ENCODE data around the gene WFIKKN2. TPM values are rescaled to one million over a fixed set of nuclear protein-coding genes. Genes with fewer than 3 reads are reported as not detected.

The WFIKKN2 gene
- total and polyA plus RNA-seq, 2 of the 13 experiments (the other 11 are each of a cell fraction or from before 2014, with no cell fraction given), result not detected

GRCh38 chr17:50844117-50844700 is 8.8 kb downstream of the WFIKKN2 start (continued):
- TF ChIP-seq AFF4 (CRISPR knock-in tag; IDR thresholded peaks at IDR 0.05) (no peak), STAG1 (CRISPR knock-in tag; IDR thresholded peaks at IDR 0.05) (peak; percentile 28; the same call in 1 of the 2 replicates), ZNF512B (CRISPR knock-in tag; IDR thresholded peaks at IDR 0.05; ENCODE audit: borderline replicate concordance) (no peak), BORCS8-MEF2B (CRISPR knock-in tag; IDR thresholded peaks at IDR 0.05) (no peak), ATF2 (CRISPR knock-in tag; IDR thresholded peaks at IDR 0.05) (peak; percentile 70), BHLHE40 (IDR thresholded peaks at IDR 0.05; ENCODE audit: low read length) (no peak), HNF1A (IDR thresholded peaks at IDR 0.05; ENCODE audit: low read depth) (no peak), HNF1A (CRISPR knock-in tag; IDR thresholded peaks at IDR 0.05; ENCODE audit: borderline replicate concordance) (no peak; the same call in 1 of the 2 replicates), HIVEP1 (CRISPR knock-in tag; IDR thresholded peaks at IDR 0.05) (peak; percentile 98), ZC3H13 (CRISPR knock-in tag; IDR thresholded peaks at IDR 0.05) (no peak), TRAFD1 (CRISPR knock-in tag; IDR thresholded peaks at IDR 0.05; ENCODE audit: borderline replicate concordance) (peak; percentile 62; the same call in 1 of the 2 replicates), GPN1 (CRISPR knock-in tag; IDR thresholded peaks at IDR 0.05; ENCODE audit: borderline replicate concordance) (no peak)
